Body of pancreas (tissue), 4 donors: ENCODE data around the gene NCAM2. TPM values are rescaled to one million over a fixed set of nuclear protein-coding genes. Genes with fewer than 3 reads are reported as not detected.

Source experiments
- ATAC-seq: fragments of 150-250 bp; one replicate; pipeline ENCODE4 v1.9.1; 2016
- DNase-seq, 4 donors: peaks; one replicate each; pipeline ENCODE4 v3.0.0-alpha.2; 2019
- H3K27ac ChIP-seq, 4 donors: fragments of 200-600 bp; sonication (generic); 1 replicate in 3 of 4; 2 replicates in 1 of 4; pipeline versions ENCODE4 v1.5.1 to v1.6.1; 2016 to 2019; ENCODE audit warnings: mild to moderate bottlenecking in 1 of 4, mixed read lengths in 1 of 4, moderate library complexity in 1 of 4
- H3K27me3 ChIP-seq, 2 donors: fragments of 200-600 bp; sonication (generic); one replicate each; pipeline ENCODE4 v1.6.0; 2016; ENCODE audit warnings: mild to moderate bottlenecking in 1 of 2
- H3K36me3 ChIP-seq, 2 donors: fragments of 200-600 bp; sonication (generic); replicated peaks in 1 of 2; 2 replicates each; pipeline ENCODE4 v1.5.1; 2016; ENCODE audit warnings: low read depth in 2 of 2; ENCODE audit not compliant: insufficient read depth in 1 of 2
- H3K4me1 ChIP-seq: fragments of 200-600 bp; sonication (generic); one replicate; pipeline ENCODE4 v1.6.0; 2016
- H3K4me3 ChIP-seq, 2 donors: fragments of 200-600 bp; sonication (generic); 1 replicate in 1 of 2; 2 replicates in 1 of 2; pipeline ENCODE4 v1.5.1; 2016 to 2019
- H3K9me3 ChIP-seq, 3 donors: fragments of 200-600 bp; sonication (generic); 1 replicate in 2 of 3; 2 replicates in 1 of 3; pipeline ENCODE4 v1.5.1; 2016
- CTCF ChIP-seq, 7 experiments: fragments of 450-650 bp in 4 of 7; fragments of 200-600 bp in 3 of 7; sonication (generic) in 3 of 7; IDR thresholded peaks; one replicate each; pipeline ENCODE4 v1.5.1; 2016 to 2019; ENCODE audit warnings: antibody characterized with exemption in 7 of 7
- POLR2A ChIP-seq, 3 donors: fragments of 450-650 bp; IDR thresholded peaks; one replicate each; pipeline ENCODE4 v1.6.1; 2016; ENCODE audit warnings: antibody characterized with exemption in 3 of 3, mild to moderate bottlenecking in 2 of 3
- WGBS, 2 donors: methylation state at CpG; one replicate each; pipeline ENCODE4 v1.1.5; 2017; 5-methylcytosine and 5-hydroxymethylcytosine counted together
- intact Hi-C: fragments of 100-400 bp; cut with DNase I; formaldehyde crosslinking; loops from one replicate; pipeline ENCODE4 v1.15.1; 2023
- total RNA-seq, 2 donors: library from RNA; depleted of rRNA; stranded (reverse); fragments of >200 nt; gene quantifications; one replicate each; pipeline ENCODE4 v1.1.0, GENCODE V29; 2016

Gene NCAM2
- total RNA-seq, 2 donors from 2014 or later, result under 0.01 to 0.26 TPM

- WGBS, 2 donors, result 65 to 75% methylated on average over 1 of the region's 1 CpG
- ATAC-seq (no peak), DNase-seq (no peak)
- Histone ChIP-seq H3K27ac (no peak overlapping the region), H3K9me3 (no peaks in the 10 kb centered on the region), H3K4me3 (no peak overlapping the region), H3K36me3 (no peaks in the 10 kb centered on the region), H3K27me3 (no peaks in the 10 kb centered on the region), H3K4me1 (no peaks in the 10 kb centered on the region)
- intact Hi-C loops, result no loop called here
- no peak for TF ChIP-seq CTCF (IDR thresholded peaks at IDR 0.05)
- no peak for TF ChIP-seq POLR2A (IDR thresholded peaks at IDR 0.05)
Observed at GRCh38 chr21:21434944-21435343, 436.7 kb downstream of the NCAM2 start.

GRCh38 chr21:21436012-21436534 is 437.9 kb downstream of the NCAM2 start:
- intact Hi-C loops, result no loop called here
- no peak overlapping the region for H3K27ac ChIP-seq

GRCh38 chr21:21439761-21440160 is 441.6 kb downstream of the NCAM2 start:
- Histone ChIP-seq H3K4me3 (no peak overlapping the region), H3K4me1 (no peaks in the 10 kb centered on the region), H3K9me3 (no peaks in the 10 kb centered on the region), H3K27ac (no peak overlapping the region), H3K36me3 (no peaks in the 10 kb centered on the region), H3K27me3 (no peaks in the 10 kb centered on the region)
- 76 to 78% methylated on average over 3 of the region's 3 CpGs for WGBS, 2 donors
- no peak for TF ChIP-seq POLR2A (IDR thresholded peaks at IDR 0.05)
- no peak for TF ChIP-seq CTCF (IDR thresholded peaks at IDR 0.05)
- intact Hi-C loops, result no loop called here
- ATAC-seq (no peak), DNase-seq (no peak)

More at GRCh38 chr21:21436012-21436534, 437.9 kb downstream of the NCAM2 start:
- 5 to 15% methylated on average over 1 of the region's 1 CpG for WGBS, 2 donors
- Histone ChIP-seq H3K9me3 (no peaks in the 10 kb centered on the region), H3K4me1 (no peaks in the 10 kb centered on the region), H3K4me3 (no peak overlapping the region), H3K27me3 (no peaks in the 10 kb centered on the region), H3K36me3 (no peaks in the 10 kb centered on the region)
- TF ChIP-seq CTCF (IDR thresholded peaks at IDR 0.05) (no peak), POLR2A (IDR thresholded peaks at IDR 0.05) (no peak)
- ATAC-seq (no peak), DNase-seq (no peak)

- Histone ChIP-seq H3K27ac (no peak overlapping the region), H3K4me1 (no peaks in the 10 kb centered on the region), H3K27me3 (no peaks in the 10 kb centered on the region), H3K9me3 (no peaks in the 10 kb centered on the region), H3K4me3 (no peak overlapping the region), H3K36me3 (no peaks in the 10 kb centered on the region)
- ATAC-seq (no peak), DNase-seq (no peak)
- 77 to 81% methylated on average over 8 of the region's 8 CpGs for WGBS, 2 donors
- intact Hi-C loops, result no loop called here
- no peak for TF ChIP-seq POLR2A (IDR thresholded peaks at IDR 0.05)
- TF ChIP-seq CTCF (IDR thresholded peaks at IDR 0.05), result no peak
Observed at GRCh38 chr21:21457077-21457476, 458.9 kb downstream of the NCAM2 start.

- WGBS, 2 donors, result 72 to 78% methylated on average over 8 of the region's 8 CpGs
- Histone ChIP-seq H3K4me1 (no peaks in the 10 kb centered on the region), H3K36me3 (no peaks in the 10 kb centered on the region), H3K9me3 (no peaks in the 10 kb centered on the region), H3K27me3 (no peaks in the 10 kb centered on the region), H3K4me3 (no peak overlapping the region), H3K27ac (no peak overlapping the region)
- intact Hi-C loops, result no loop called here
- DNase-seq (no peak), ATAC-seq (no peak)
- TF ChIP-seq CTCF (IDR thresholded peaks at IDR 0.05), result no peak
- no peak for TF ChIP-seq POLR2A (IDR thresholded peaks at IDR 0.05)
Observed at GRCh38 chr21:21458124-21458631, 460.0 kb downstream of the NCAM2 start.
